ENCODE measurements around the gene CYP26B1.

The CYP26B1 gene

GRCh38 chr2:72104821-72105588, 42.7 kb downstream of the CYP26B1 start:
- no peak for DNase-seq (ENCODE audit: extremely low read depth, insufficient read length)
- H3K36me3 ChIP-seq (ENCODE audit: control insufficient read depth, insufficient read depth, low read length), result no peaks in the 10 kb centered on the region
- H3K4me3 ChIP-seq (replicated peaks; ENCODE audit: low read depth, low read length), result no peak overlapping the region
- TF ChIP-seq CTCF (IDR thresholded peaks at IDR 0.05; ENCODE audit: insufficient read depth, low read length, poor library complexity, severe bottlenecking), result no peak
- H3K27me3 ChIP-seq (replicated peaks; ENCODE audit: control insufficient read depth, insufficient read depth, low read length), result no peaks in the 10 kb centered on the region

DNA sequence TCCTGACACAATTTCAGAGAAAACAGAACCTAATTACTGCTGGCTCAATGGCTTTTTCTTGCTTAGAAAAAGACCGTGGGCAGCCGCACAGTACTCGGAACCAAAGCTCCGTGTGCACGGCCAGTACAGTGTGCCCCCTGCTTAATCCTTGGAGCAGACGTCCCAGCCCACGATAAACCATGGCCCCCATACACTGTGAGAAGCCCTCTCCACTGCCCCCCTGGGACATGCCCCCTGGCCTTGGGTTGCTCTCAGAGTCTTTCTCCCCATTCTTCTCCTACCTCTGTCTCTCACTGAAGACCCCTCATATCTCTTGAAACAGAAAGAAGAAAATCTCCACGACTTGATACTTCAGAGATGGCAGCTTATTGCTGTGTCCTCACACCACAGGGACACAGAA, 44.0 kb downstream of the CYP26B1 start:
- no peaks in the 10 kb centered on the region for H3K36me3 ChIP-seq (ENCODE audit: control insufficient read depth, insufficient read depth, low read length)
- H3K27me3 ChIP-seq (replicated peaks; ENCODE audit: control insufficient read depth, insufficient read depth, low read length), result no peaks in the 10 kb centered on the region
- H3K4me3 ChIP-seq (replicated peaks; ENCODE audit: low read depth, low read length), result no peak overlapping the region
- no peak for DNase-seq (ENCODE audit: extremely low read depth, insufficient read length)
- no peak for TF ChIP-seq CTCF (IDR thresholded peaks at IDR 0.05; ENCODE audit: insufficient read depth, low read length, poor library complexity, severe bottlenecking)

DNA sequence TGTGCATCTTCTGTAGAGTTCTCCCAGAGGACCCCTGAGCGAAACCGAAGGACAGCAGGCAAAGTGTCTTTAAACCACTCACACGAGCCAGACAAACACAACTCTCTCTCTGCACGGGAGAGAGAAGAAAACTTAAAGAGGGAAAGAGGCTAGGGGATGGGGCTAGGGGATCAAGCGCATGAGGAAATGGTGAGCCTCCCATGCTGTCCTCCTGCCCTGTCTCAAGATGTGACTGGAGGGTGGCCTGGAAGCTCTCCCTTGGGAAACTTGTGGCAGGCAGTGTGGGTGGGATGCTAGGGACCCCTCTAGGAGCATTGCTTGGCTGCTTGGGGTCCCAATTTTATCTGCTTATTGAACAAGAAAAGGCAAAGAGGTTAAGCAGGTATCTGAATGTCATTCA, 44.5 kb downstream of the CYP26B1 start:
- Histone ChIP-seq H3K27me3 (replicated peaks; ENCODE audit: control insufficient read depth, insufficient read depth, low read length) (no peaks in the 10 kb centered on the region), H3K36me3 (ENCODE audit: control insufficient read depth, insufficient read depth, low read length) (no peaks in the 10 kb centered on the region), H3K4me3 (replicated peaks; ENCODE audit: low read depth, low read length) (no peak overlapping the region)
- no peak for DNase-seq (ENCODE audit: extremely low read depth, insufficient read length)
- no peak for TF ChIP-seq CTCF (IDR thresholded peaks at IDR 0.05; ENCODE audit: insufficient read depth, low read length, poor library complexity, severe bottlenecking)

DNA sequence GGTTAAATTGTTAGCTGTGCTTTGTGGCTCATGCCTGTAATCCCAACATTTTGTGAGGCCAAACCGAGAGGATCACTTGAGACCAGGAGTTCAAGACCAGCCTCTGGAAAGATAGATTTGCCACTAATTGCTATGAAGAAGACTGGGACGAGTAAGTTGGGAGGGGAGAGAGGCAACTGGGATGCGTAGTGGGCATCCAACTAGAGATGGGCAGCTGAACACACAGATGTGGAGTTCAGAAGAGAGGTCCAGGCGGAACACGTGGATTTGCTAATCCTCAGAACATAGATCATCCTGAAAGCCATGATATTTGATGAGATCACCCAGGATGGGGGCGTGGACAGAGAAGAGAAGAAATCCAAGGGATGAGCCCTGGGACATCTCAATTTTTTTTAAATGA, 48.7 kb downstream of the CYP26B1 start:
- H3K4me3 ChIP-seq (replicated peaks; ENCODE audit: low read depth, low read length), result no peak overlapping the region
- H3K27me3 ChIP-seq (replicated peaks; ENCODE audit: control insufficient read depth, insufficient read depth, low read length), result no peaks in the 10 kb centered on the region
- no peaks in the 10 kb centered on the region for H3K36me3 ChIP-seq (ENCODE audit: control insufficient read depth, insufficient read depth, low read length)
- DNase-seq (ENCODE audit: extremely low read depth, insufficient read length), result no peak
- no peak for TF ChIP-seq CTCF (IDR thresholded peaks at IDR 0.05; ENCODE audit: insufficient read depth, low read length, poor library complexity, severe bottlenecking)

DNA sequence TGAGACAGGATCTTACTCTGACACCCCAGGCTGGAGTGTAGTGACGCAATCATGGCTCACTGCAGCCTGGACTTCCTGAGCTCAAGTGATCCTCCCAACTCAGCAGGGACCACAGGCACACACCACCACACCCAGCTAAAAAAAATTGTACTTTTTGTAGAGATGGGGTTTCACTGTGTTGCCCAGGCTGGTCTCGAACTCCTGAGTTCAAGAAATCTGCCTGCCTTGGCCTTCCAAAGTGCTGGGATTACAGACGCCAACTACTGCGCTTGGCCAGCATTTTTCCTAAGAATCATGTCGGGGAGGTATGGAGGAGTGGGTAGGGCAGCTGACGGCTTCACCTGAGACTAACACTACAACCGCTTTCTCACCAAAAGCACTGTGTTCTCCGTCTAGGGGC, 50.4 kb downstream of the CYP26B1 start:
- no peak for DNase-seq (ENCODE audit: extremely low read depth, insufficient read length)
- Histone ChIP-seq H3K36me3 (ENCODE audit: control insufficient read depth, insufficient read depth, low read length) (no peaks in the 10 kb centered on the region), H3K27me3 (replicated peaks; ENCODE audit: control insufficient read depth, insufficient read depth, low read length) (no peaks in the 10 kb centered on the region), H3K4me3 (replicated peaks; ENCODE audit: low read depth, low read length) (no peak overlapping the region)
- TF ChIP-seq CTCF (IDR thresholded peaks at IDR 0.05; ENCODE audit: insufficient read depth, low read length, poor library complexity, severe bottlenecking), result no peak

DNA sequence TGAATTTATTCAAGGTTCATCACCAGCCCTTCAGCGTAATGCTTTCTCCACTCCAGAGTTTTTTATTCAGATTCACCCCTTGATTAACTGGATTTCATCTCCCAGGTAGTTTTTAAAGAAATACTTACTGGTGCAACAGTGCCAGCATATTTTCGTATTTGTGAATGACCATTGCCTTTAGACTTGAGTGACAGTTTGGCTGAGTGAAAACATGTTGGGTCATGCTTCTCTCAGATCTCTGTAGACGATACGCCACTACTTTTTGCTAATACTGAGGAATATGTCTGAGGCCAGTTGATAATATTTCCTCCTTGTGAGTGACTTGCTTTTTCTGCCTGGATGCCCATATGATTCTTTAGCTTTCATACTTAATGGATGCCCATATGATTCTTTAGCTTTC, 51.5 kb downstream of the CYP26B1 start:
- Histone ChIP-seq H3K36me3 (ENCODE audit: control insufficient read depth, insufficient read depth, low read length) (no peaks in the 10 kb centered on the region), H3K4me3 (replicated peaks; ENCODE audit: low read depth, low read length) (no peak overlapping the region), H3K27me3 (replicated peaks; ENCODE audit: control insufficient read depth, insufficient read depth, low read length) (no peaks in the 10 kb centered on the region)
- no peak for TF ChIP-seq CTCF (IDR thresholded peaks at IDR 0.05; ENCODE audit: insufficient read depth, low read length, poor library complexity, severe bottlenecking)
- no peak for DNase-seq (ENCODE audit: extremely low read depth, insufficient read length)

Measured in GM06990 (cell line).